Stimulated activated CD4-positive, alpha-beta T cell treated with anti-CD3 and anti-CD28 coated beads, Interleukin-2, amount 100 ng/mL, for 48 hours (primary cell): ENCODE results near the gene POU6F1.

Experiments used
- DNase-seq, 2 donors: peaks; one replicate each; pipeline ENCODE4 v3.0.0-alpha.2; 2020

The POU6F1 gene

DNA sequence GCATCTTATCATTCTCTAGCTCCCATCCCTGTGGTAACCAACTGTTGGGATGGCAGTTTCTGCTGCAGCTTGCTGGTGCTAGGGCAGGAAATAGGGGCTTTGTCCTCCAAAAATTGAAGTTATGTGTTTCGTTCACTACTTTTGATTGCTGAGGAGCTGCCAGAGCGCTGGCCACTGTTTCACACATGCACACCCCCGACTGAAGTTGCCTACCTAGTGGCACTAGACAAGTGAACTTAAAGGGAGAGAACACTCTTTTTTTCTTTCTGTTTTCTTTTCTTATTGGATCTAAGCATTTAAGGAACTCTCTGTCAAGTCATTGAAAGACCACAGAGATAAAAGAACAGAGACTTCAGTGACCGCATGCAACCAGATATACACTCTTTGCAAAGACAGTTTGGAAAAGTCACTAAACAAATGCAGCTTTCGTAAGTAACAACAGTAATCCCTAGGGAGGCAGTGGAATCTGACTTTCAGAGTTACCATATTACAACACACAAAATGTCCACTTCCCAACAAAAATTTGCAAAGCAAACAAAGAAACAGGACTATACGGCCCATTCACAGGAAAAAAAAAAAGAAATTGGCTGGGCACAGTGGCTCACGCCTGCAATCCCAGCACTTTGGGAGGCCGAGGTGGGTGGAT lies 56.9 kb downstream of the POU6F1 start:
- no peak for DNase-seq

- DNase-seq, result no peak
Measured at GRCh38 chr12:51156245-51156765, 61.6 kb downstream of the POU6F1 start.

DNA sequence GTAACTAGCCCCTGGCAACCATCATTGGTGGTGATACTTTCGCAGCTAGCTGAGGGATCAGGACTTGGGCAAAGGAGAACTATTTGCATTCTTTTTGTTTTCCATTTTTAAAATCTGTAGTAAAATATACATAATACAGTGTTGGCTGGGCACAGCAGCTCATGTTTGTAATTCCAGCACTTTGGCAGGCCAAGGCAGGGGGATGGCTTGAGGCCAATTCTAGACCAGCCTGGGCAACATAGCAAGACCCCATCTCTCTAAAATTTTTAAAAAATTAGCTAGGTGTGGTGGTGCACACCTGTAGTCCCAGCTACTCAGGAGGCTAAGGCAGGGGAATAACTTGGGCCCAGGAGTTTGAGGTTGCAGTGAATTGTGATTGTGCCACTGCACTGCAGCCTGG lies 64.9 kb downstream of the POU6F1 start:
- no peak for DNase-seq

DNA sequence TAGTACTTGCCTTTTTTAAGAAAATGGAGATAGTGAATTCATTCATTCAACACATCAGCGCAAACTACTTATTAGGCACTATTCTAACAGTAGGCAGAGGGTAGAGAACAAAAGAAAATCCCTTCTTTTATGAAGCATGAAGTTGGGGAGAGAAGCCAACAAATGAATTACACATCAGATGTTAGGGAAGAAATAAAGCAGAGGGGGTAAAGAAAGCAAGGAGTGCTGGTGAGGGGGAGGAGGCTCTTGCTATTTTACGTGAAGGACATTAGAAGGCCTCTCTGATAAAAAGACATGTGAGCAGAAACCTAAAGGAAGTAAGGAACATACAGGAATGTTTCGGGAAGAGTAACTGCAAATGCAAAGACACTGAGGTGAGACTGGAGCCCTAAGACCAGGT lies 67.1 kb downstream of the POU6F1 start:
- DNase-seq, result no peak

GRCh38 chr12:51147309-51147708 lies 70.6 kb downstream of the POU6F1 start:
- no peak for DNase-seq

GRCh38 chr12:51139292-51139844 lies 78.5 kb downstream of the POU6F1 start:
- DNase-seq, result no peak
